Measurements from ENCODE around the gene DMD.

DNA sequence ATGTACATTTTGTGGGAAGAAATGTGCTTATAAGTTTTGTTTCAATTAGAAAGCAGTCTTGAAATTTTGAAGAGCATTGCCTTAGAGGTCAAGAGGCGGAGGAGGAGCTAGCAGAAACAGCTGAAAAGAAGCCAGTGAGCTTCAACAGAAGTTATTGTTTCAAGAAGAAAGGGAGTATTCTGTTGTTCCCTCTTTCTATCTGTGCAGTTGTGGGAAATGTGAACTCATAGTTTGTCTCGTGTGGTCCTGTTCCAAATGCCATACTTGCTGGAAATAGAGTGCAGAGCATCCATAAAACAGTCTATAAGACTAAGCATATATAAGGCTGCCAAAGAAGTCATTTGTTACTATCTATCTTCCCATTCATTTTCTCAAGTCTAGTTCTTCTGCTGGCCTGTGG, 1015.7 kb downstream of the DMD start:
- TF ChIP-seq POLR2A (IDR thresholded peaks at IDR 0.05), result no peak
- TF ChIP-seq, protein P1, sequence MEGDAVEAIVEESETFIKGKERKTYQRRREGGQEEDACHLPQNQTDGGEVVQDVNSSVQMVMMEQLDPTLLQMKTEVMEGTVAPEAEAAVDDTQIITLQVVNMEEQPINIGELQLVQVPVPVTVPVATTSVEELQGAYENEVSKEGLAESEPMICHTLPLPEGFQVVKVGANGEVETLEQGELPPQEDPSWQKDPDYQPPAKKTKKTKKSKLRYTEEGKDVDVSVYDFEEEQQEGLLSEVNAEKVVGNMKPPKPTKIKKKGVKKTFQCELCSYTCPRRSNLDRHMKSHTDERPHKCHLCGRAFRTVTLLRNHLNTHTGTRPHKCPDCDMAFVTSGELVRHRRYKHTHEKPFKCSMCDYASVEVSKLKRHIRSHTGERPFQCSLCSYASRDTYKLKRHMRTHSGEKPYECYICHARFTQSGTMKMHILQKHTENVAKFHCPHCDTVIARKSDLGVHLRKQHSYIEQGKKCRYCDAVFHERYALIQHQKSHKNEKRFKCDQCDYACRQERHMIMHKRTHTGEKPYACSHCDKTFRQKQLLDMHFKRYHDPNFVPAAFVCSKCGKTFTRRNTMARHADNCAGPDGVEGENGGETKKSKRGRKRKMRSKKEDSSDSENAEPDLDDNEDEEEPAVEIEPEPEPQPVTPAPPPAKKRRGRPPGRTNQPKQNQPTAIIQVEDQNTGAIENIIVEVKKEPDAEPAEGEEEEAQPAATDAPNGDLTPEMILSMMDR (IDR thresholded peaks at IDR 0.05), result no peak
